Measurements from ENCODE around the gene POGK.

GRCh38 chr1:166838766-166839599 is at the start of gene POGK:
- TF ChIP-seq, protein P1, sequence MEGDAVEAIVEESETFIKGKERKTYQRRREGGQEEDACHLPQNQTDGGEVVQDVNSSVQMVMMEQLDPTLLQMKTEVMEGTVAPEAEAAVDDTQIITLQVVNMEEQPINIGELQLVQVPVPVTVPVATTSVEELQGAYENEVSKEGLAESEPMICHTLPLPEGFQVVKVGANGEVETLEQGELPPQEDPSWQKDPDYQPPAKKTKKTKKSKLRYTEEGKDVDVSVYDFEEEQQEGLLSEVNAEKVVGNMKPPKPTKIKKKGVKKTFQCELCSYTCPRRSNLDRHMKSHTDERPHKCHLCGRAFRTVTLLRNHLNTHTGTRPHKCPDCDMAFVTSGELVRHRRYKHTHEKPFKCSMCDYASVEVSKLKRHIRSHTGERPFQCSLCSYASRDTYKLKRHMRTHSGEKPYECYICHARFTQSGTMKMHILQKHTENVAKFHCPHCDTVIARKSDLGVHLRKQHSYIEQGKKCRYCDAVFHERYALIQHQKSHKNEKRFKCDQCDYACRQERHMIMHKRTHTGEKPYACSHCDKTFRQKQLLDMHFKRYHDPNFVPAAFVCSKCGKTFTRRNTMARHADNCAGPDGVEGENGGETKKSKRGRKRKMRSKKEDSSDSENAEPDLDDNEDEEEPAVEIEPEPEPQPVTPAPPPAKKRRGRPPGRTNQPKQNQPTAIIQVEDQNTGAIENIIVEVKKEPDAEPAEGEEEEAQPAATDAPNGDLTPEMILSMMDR (IDR thresholded peaks at IDR 0.05; ENCODE audit: insufficient read depth, low read depth, low read length), result no peak
- no peak for TF ChIP-seq EZH2 (IDR thresholded peaks at IDR 0.05; ENCODE audit: insufficient read depth, low read length)
